Heart left ventricle (tissue), 16 donors: ENCODE results near the gene KCNH3. TPM values are rescaled to one million over a fixed set of nuclear protein-coding genes. Genes with fewer than 3 reads are reported as not detected.

Experiments
- ATAC-seq, 4 donors: fragments of 200-7000 bp; cut with Tn5 transposase; one replicate each; pipeline ENCODE4 v1.9.1; 2020 to 2022; ENCODE audit warnings: moderate library complexity in 4 of 4, mild to moderate bottlenecking in 3 of 4, moderate number of reproducible peaks in 1 of 4
- DNase-seq, 5 donors: peaks; one replicate each; pipeline ENCODE4 v3.0.0-alpha.2; 2020
- H3K27ac ChIP-seq, 12 donors: fragments of 200-600 bp; sonication (generic) in 4 of 12; one replicate each; pipeline versions ENCODE4 v1.5.0 to v1.8.0; 2016 to 2022; ENCODE audit warnings: mild to moderate bottlenecking in 2 of 12
- H3K27me3 ChIP-seq, 9 donors: fragments of 200-600 bp; sonication (generic) in 2 of 9; one replicate each; pipeline versions ENCODE4 v1.5.1 to v1.8.0; 2016 to 2022; ENCODE audit warnings: mild to moderate bottlenecking in 3 of 9
- H3K36me3 ChIP-seq, 9 donors: fragments of 200-600 bp; sonication (generic) in 2 of 9; one replicate each; pipeline versions ENCODE4 v1.5.0 to v1.8.0; 2018 to 2022; ENCODE audit warnings: mild to moderate bottlenecking in 2 of 9
- H3K4me1 ChIP-seq, 12 donors: fragments of 200-600 bp; sonication (generic) in 4 of 12; one replicate each; pipeline versions ENCODE4 v1.5.0 to v1.8.0; 2016 to 2022; ENCODE audit warnings: mild to moderate bottlenecking in 3 of 12
- H3K4me3 ChIP-seq, 12 donors: fragments of 200-600 bp; sonication (generic) in 4 of 12; one replicate each; pipeline versions ENCODE4 v1.5.0 to v1.8.0; 2017 to 2022; ENCODE audit warnings: mild to moderate bottlenecking in 9 of 12, moderate library complexity in 4 of 12
- H3K9me3 ChIP-seq, 12 donors: fragments of 200-600 bp; sonication (generic) in 4 of 12; one replicate each; pipeline versions ENCODE4 v1.5.0 to v1.8.0; 2016 to 2022; ENCODE audit warnings: mild to moderate bottlenecking in 1 of 12
- CTCF ChIP-seq, 12 donors: fragments of 200-600 bp; sonication (generic) in 4 of 12; IDR thresholded peaks; one replicate each; pipeline versions ENCODE4 v1.5.0 to v1.8.0; 2018 to 2022; ENCODE audit warnings: antibody characterized with exemption in 12 of 12, mild to moderate bottlenecking in 5 of 12
- POLR2A ChIP-seq, 2 donors: fragments of 450-650 bp; IDR thresholded peaks; one replicate each; pipeline ENCODE4 v1.6.1; 2017; ENCODE audit warnings: antibody characterized with exemption in 2 of 2, mild to moderate bottlenecking in 2 of 2, moderate library complexity in 2 of 2
- WGBS, 4 donors: extraction: QIAGEN DNeasy Blood & Tissue Kit in 2 of 4; methylation state at CpG; one replicate each; pipeline versions ENCODE4 v1.1.5 to v1.1.7; 2013 to 2018; 5-methylcytosine and 5-hydroxymethylcytosine counted together
- intact Hi-C, 10 donors: fragments of 100-400 bp; cut with DNase I; formaldehyde crosslinking; loops; one replicate each; pipeline versions ENCODE4 v1.11.1 to v1.14.2; 2022
- polyA plus RNA-seq, 2 donors: library from polyadenylated mRNA; stranded (reverse); fragments of 200-250 nt; gene quantifications; one replicate each; pipeline ENCODE4 v1.2.3, GENCODE V29; 2013
- total RNA-seq, 9 donors: library from RNA; depleted of rRNA in 2 of 9; stranded (reverse); fragments of >200 nt in 2 of 9; fragmentation: NEBNext Ultra II Directional in 3 of 9; extraction: Animal tissue kit (Norgen Biotek cat#: 25700) in 3 of 9; gene quantifications; one replicate each; pipeline versions ENCODE4 v1.1.0 to v1.2.4, GENCODE V29; 2016 to 2023
- donor health status: ischemic (EF 13 %, LVEDD 7.1; RV severe dilation, severe dysfunction).
- donor health status: healthy with polysubstance abuse.
- donor health status: DM: no; HTN: yes; CAD: no.
- donor health status: DM: no; HTN: no; CAD: no.
- donor health status: ischemic (EF 25% LVEDD 6.9; RV normal size, moderate dysfunction).
- donor health status: ischemic (EF 25% LVEDD 5.7; RV mildly dilated, moderate dysfunction).
- donor health status: healthy.
- donor health status: DM: yes; HTN: yes; CAD: no.
- donor health status: ischemic (EF 35%, LVEDD 5.7; RV mildly dilated, moderate dysfunction).
- donor health status: nonischemic (EF 11% LVEDD 7.7; RV severe dilation, severe dysfunction).
- donor health status: DM: yes; HTN: yes; CAD: no.
- donor health status: PGD.
- donor health status: ischemic (EF 29% LVEDD 5.4; RV normal size, mild dysfunction).
- donor health status: nonischemic (EF 23%, LVEDD 6.1; RV moderate dilation, normal function).

Gene KCNH3
- total and polyA plus RNA-seq, 11 donors = 0.14 to 2.2 (median 0.40) TPM

DNA sequence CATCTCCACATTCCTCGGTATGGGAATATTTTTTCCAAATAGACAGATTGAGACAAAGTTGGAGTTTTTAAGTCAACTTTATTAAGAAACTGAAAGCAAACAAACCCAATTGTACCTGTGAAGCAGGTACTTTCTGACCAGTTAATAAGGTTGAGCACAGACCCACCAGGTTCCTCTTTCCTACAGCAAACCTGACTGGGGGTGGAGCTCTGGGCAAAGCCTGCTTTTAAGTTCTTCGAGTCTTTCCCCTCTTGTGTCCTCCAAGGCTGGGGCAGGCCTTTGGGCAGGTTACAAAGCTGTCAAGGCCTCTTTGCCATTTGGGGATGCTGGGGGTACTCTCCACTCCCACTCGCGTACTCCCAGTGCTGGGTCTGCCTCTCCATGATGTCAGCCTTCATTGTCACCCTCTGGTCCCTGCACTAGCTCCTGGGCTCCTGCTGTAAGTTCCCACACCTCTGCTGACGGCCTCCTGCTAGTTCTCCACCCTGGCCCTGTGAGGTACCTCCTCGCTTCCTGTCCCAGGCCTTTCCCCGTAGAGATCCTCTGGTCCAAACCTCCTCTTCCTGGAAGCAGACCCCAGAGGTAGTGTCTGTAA, 3.2 kb downstream of the KCNH3 start:
- Histone ChIP-seq H3K36me3 (no peaks in the 10 kb centered on the region), H3K9me3 (no peaks in the 10 kb centered on the region), H3K4me3 (no peak overlapping the region), H3K27ac (no peak overlapping the region), H3K27me3 (peaks cover 4 to 38% (median 24%) of the 10 kb centered on the region in 9 donors), H3K4me1 (peaks cover 0 to 25% (median 13%) of the 10 kb centered on the region in 12 donors)
- TF ChIP-seq POLR2A (IDR thresholded peaks at IDR 0.05) = no peak
- no peak for TF ChIP-seq CTCF (IDR thresholded peaks at IDR 0.05)
- no peak for DNase-seq
- ATAC-seq = no peak
- intact Hi-C loops = no loop called here
- WGBS, 4 donors = 83 to 87% (median 85%) methylated on average over 7 of the region's 7 CpGs

- peaks cover 0 to 20% (median 10%) of the 10 kb centered on the region in 12 donors for H3K4me1 ChIP-seq
- H3K27ac ChIP-seq = no peak overlapping the region
- no peaks in the 10 kb centered on the region for H3K9me3 ChIP-seq
- DNase-seq = no peak
- H3K27me3 ChIP-seq = peaks cover 4 to 38% (median 17%) of the 10 kb centered on the region in 9 donors
- TF ChIP-seq CTCF (IDR thresholded peaks at IDR 0.05) (no peak), POLR2A (IDR thresholded peaks at IDR 0.05) (no peak)
- no peak for ATAC-seq
- intact Hi-C loops = no loop called here
- WGBS, 4 donors = 91 to 97% (median 93%) methylated on average over 8 to 15 of the region's 15 CpGs
- no peaks in the 10 kb centered on the region for H3K36me3 ChIP-seq
- no peak overlapping the region for H3K4me3 ChIP-seq
Observed at GRCh38 chr12:49542592-49543160, 3.8 kb downstream of the KCNH3 start.

DNA sequence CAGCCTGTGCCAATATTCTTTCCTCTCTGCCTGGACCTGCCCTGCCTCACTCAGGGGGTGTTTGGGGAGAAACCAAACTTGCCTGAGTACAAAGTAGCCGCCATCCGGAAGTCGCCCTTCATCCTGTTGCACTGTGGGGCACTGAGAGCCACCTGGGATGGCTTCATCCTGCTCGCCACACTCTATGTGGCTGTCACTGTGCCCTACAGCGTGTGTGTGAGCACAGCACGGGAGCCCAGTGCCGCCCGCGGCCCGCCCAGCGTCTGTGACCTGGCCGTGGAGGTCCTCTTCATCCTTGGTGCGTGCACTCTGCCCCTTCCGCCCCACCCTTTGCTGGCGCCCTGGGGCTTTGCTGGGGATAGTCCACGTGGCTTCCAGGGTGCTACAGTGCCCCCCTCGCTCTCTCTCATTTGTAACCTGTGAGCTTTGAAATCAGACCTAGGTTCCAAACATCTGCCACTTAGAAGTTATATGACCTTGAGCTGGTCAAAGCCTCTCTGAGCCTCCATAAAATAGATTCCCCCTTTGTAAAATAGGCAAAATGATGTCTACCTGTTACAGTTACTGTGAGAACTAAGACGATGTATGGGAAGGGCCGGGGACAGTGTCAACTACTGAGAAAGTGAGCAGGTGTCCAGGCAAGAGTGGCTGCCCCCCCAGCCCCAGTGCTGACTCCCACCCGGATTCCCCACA, 4.5 kb downstream of the KCNH3 start:
- Histone ChIP-seq H3K36me3 (no peaks in the 10 kb centered on the region), H3K27ac (no peak overlapping the region), H3K9me3 (no peaks in the 10 kb centered on the region), H3K4me1 (peaks cover 0 to 15% (median 4%) of the 10 kb centered on the region in 12 donors), H3K27me3 (peaks cover 2 to 38% (median 13%) of the 10 kb centered on the region in 9 donors), H3K4me3 (no peak overlapping the region)
- TF ChIP-seq POLR2A (IDR thresholded peaks at IDR 0.05) (no peak), CTCF (IDR thresholded peaks at IDR 0.05) (no peak)
- 66 to 81% (median 71%) methylated on average over 15 to 20 of the region's 20 CpGs for WGBS, 4 donors
- DNase-seq (no peak), ATAC-seq (no peak)
- intact Hi-C loops = no loop called here
